H54 (cell line): Measurements from ENCODE around the gene FLT4.

Source experiments
- DNase-seq: peaks from one replicate; pipeline ENCODE4 v3.0.0; 2011; ENCODE audit warnings: low spot score, mixed read lengths; ENCODE audit not compliant: insufficient read length
- FAIRE-seq: peaks from 3 replicates; lab custom pipeline; 2011; peaks lifted over from hg19 to GRCh38; lab: Jason Lieb, UNC
- POLR2A ChIP-seq: IDR thresholded peaks from 2 replicates; pipeline ENCODE4 v1.6.1; 2011; ENCODE audit warnings: low read depth, mild to moderate bottlenecking, low read length

Gene FLT4

GRCh38 chr5:180642181-180642775 lies 7.1 kb downstream of the FLT4 start:
- FAIRE-seq (no peak), DNase-seq (no peak)
- TF ChIP-seq POLR2A, result no peak

GRCh38 chr5:180641566-180641900 lies 7.9 kb downstream of the FLT4 start:
- FAIRE-seq, result no peak
- TF ChIP-seq POLR2A, result no peak
- DNase-seq, result no peak

- no peak for TF ChIP-seq POLR2A
- no peak for DNase-seq
- no peak for FAIRE-seq
These were observed 8.4 kb downstream of the FLT4 start for GRCh38 chr5:180640861-180641565.

- DNase-seq (no peak), FAIRE-seq (no peak)
- TF ChIP-seq POLR2A, result no peak
These were observed 8.9 kb downstream of the FLT4 start for GRCh38 chr5:180640611-180640860.

- FAIRE-seq, result no peak
- no peak for TF ChIP-seq POLR2A
These were observed 9.4 kb downstream of the FLT4 start for GRCh38 chr5:180639741-180640610.

GRCh38 chr5:180639287-180639686 lies 10.1 kb downstream of the FLT4 start:
- no peak for DNase-seq
- TF ChIP-seq POLR2A, result no peak
- FAIRE-seq, result no peak

More at GRCh38 chr5:180639741-180640610, 9.4 kb downstream of the FLT4 start:
- DNase-seq, result no peak

- no peak for DNase-seq
- no peak for FAIRE-seq
- TF ChIP-seq POLR2A, result no peak
These were observed 11.3 kb downstream of the FLT4 start for GRCh38 chr5:180637962-180638680.

GRCh38 chr5:180636403-180637075 lies 12.9 kb downstream of the FLT4 start:
- no peak for TF ChIP-seq POLR2A
- DNase-seq (peak; percentile 69), FAIRE-seq (no peak)

GRCh38 chr5:180636016-180636402 lies 13.4 kb downstream of the FLT4 start:
- FAIRE-seq, result no peak
- no peak for TF ChIP-seq POLR2A
- no peak for DNase-seq

GRCh38 chr5:180633283-180634177 lies 15.9 kb downstream of the FLT4 start:
- DNase-seq (no peak), FAIRE-seq (no peak)
- no peak for TF ChIP-seq POLR2A

GRCh38 chr5:180632768-180633167 lies 16.6 kb downstream of the FLT4 start:
- DNase-seq (no peak), FAIRE-seq (no peak)
- no peak for TF ChIP-seq POLR2A

GRCh38 chr5:180631549-180632383 lies 17.6 kb downstream of the FLT4 start:
- DNase-seq (no peak), FAIRE-seq (no peak)
- no peak for TF ChIP-seq POLR2A

GRCh38 chr5:180630426-180630825 lies 19.0 kb downstream of the FLT4 start:
- FAIRE-seq, result no peak
- no peak for TF ChIP-seq POLR2A
- no peak for DNase-seq
